ENCODE results near the gene C12orf56.
"Not testable (repeated sequence)": the region's sequence is repeated elsewhere in the genome, so short reads cannot be mapped to it uniquely, and the experiment has no call there.

Gene C12orf56

DNA sequence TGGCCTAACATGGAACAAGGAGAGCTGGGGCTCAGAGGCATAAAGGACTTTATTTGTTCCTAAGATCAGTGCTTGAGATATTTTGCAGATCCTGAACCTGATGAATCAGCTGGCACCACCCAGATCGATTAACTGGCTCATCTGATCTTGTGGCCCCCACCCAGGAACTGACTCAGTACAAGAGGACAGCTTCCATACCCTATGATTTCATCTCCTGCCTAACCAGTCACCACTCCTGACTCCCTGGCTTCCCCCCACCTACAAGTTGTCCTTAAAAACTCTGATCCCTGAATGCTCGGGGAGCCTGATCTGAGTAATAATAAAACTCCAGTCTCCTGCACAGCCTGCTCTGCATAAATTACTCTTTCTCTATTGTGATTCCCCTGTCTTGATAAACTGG is 5.1 kb downstream of the C12orf56 start:
- DNase-seq (ENCODE audit: low read depth) = no peak

DNA sequence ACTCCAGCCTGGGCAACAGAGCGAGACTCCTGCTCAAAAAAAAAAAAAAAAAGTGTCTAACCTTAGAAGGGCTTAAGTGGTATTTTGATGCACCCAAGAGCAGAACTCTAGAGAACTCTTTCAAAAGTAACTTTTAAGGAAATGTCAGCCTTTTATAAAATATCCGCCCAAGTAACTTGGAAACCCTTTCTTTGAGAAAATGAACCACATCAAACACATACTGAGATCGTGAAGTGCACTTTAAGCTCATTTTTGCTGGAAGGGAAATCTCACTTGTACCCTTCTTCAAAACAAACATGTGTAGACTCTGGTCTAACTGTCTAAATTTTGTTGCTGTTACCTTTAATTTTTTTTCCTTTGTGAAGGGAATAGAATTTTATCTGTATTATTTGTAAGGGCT is 5.5 kb downstream of the C12orf56 start:
- no peak for DNase-seq (ENCODE audit: low read depth)

DNA sequence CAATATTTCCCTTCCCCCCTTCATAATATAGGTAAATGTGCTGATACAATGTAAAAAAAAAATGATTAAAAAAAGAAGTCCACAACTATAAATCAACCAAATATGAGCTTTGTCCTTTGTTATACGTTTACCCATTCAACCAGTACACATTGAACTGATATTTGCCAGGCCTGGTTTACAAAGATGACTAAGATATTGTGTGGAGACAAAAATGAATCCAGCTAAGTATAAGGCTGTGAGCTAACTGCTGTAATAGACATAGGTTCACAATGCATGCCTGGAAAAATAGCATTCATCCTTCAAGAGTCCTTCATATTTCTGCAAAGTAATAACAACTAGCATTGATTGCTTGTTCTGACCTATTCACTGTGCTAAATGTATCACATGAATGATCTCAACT is 6.9 kb downstream of the C12orf56 start:
- no peak for DNase-seq (ENCODE audit: low read depth)

DNA sequence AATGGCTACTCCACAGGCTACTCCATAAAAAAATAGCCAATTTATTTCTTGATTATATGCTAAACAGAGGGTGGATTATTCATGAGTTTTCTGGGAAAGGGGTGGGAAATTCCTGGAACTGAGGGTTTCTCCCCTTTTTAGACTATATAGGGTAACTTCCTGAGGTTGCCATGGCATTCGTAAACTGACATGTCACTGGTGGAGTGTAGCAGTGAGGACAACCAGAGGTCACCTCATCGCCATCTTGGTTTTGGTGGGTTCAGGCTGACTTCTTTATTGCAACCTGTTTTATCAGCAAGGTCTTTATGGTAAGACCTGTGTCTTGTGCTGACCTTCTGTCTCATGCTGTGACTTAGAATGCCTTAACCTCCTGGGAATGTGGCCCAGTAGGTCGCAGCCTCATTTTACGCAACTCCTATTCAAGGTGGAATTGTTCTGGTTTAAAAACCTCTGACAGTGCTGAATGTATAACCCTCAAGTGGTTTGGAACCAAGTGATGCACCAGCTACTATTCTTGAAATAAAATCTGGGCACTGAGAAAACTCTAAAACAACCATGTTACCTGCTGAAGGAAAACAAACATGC is 27.7 kb downstream of the C12orf56 start:
- no peak for DNase-seq (ENCODE audit: low read depth)

DNA sequence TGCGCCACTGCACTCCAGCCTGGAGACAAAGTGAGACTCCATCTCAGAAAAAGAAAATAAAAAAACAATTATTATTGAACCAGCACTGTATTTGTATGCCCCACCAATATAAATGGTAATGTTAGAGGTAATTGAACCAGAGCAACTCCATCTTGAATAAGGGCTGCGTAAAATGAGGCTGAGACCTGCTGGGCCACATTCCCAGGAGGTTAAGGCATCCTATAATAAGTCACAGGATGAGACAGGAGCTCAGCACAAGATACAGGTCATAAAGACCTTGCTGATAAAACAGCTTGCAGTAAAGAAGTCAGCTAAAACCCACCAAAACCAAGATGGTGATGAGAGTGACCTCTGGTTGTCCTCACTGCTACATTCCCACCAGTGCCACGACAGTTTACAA is 29.4 kb downstream of the C12orf56 start:
- DNase-seq (ENCODE audit: low read depth) = not testable (repeated sequence)

DNA sequence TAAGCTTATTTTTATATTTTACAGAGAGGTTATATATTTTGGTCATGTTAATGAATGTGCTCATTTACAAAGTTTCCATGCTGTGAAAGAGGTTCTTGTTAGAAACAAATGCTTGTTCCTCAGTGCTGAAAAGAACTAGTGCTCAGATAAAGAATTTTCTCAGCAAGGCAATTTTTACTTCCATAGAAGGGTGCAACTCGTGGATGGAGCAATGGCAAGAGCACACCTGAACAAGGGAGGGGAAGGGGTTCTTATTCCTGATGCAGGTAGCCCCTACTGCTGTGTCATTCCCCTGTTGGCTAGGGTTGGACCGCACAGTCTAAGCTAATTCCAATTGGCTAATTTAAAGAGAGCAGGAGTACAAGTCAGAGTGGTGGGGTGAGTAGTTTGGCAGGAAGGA is 34.3 kb downstream of the C12orf56 start:
- DNase-seq (ENCODE audit: low read depth) = not testable (repeated sequence)

DNA sequence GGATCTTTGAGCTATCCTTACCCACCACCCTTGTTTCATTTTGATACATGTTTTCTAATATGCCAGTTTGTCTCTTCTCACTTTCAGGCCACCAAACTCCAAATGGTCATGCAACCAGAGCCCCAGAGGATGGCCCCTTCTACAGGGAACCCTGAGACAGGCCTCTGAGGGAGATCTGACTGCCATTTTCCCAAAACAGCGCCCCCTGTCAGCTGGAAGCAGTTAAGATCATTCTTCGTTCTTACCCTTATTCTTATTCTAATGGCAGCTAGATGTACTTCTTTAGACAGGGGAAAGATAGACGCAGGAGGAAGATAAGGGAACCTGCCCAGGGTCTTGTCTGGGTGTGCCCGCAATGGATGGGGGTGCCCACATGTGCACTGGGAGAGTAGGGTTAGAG is 38.4 kb downstream of the C12orf56 start:
- DNase-seq (ENCODE audit: low read depth) = no peak

DNA sequence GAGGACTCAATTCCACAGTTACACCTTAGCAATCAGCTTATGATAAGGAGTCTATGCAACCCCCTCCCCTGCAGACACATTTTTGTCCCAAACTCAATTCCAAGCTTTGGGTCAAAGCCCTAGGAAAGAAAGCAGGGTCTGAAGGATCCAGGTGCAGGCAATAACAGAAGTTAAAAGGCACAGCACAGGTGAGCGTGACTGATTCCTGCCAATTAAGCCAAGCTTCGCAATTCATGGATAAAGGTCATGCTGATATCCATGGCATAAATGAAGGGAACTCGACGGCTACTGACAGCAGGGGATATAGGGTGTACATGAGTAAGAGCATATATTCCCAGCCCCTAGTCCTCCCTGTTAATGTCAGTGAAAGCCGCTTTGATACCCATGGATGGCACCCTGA is 39.3 kb downstream of the C12orf56 start:
- no peak for DNase-seq (ENCODE audit: low read depth)

DNA sequence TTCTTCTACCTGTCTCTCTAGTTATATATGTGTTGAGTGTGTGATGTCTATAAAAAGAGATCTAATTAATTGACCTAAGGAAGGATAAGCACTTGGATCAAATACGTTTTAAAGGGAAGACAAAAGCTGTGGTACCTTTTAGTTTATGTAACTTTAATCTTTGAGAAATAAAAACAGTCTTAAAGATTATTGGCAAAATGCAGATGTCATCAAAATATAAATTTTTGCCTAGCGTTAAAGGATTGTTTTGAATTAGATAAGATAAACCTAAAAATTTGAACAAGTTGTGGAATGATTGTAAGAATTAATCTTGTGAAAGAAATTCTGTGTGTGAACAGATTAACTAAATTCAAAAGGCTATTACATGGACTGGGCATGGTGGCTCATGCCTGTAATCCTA is 42.9 kb downstream of the C12orf56 start:
- no peak for DNase-seq (ENCODE audit: low read depth)

DNA sequence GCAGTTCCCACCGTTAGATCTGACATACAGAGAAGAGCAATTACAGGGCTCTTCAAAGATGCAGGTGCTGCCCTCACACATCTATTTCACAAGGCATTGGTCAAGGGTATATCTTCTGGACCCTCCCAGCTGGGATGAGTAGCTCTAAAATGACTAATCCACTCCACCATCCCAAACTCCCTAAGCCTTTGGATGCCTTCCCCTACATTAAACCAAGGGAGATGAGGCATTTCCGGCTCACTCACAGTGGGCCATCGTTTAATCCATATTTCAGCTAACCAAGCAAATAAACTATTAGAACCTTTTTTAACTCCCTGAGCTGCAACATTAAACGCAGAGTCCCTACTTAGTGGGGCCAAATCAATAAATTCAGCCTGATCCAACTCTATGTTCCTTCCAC is 45.9 kb downstream of the C12orf56 start:
- DNase-seq (ENCODE audit: low read depth) = not testable (repeated sequence)

DNA sequence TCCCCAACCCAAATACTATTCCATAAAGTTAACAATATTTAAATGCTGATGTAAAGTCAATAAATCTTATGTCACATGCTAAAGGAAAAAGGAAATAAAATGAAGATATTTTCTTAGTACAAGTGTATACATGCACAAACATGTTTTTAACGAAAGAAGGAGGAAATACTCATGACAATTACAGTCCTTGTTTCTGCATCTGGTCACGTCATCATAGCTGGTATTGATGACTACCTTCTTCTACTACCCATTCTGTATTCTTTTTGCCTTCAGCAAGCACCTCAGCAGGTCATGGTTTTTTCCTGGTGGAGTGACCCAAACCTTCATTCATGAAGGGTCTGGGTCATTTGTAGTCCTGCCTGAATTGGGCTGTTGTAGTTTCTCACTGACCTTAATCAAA is 50.0 kb downstream of the C12orf56 start:
- DNase-seq (ENCODE audit: low read depth) = not testable (repeated sequence)

DNA sequence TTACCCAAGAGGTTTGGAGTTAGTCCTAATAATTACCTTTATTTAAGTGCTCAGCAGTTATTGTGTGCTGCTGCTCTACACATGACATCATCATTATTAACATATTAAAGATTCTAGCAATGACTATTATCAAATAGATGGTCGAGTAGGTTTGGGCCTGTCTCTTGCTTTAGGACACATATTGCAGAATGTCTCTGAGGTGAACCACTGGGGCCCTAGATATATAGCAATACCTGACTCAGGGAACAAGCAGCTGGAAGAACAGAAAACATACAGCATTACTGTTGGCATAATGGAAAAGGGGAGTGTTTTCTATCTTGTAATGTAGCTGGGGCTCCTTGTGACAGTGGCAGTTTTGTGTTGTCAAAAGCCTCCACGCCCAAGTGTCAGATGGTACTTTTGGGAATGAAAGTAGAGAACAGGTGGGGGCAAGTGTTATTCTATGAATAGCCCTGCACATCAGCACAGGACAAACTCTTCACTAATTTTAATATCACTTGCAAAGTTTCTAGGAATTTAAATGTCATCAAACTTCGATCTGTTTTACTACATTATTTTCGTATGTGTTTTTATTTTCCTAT is 54.6 kb downstream of the C12orf56 start:
- DNase-seq (ENCODE audit: low read depth) = no peak

DNA sequence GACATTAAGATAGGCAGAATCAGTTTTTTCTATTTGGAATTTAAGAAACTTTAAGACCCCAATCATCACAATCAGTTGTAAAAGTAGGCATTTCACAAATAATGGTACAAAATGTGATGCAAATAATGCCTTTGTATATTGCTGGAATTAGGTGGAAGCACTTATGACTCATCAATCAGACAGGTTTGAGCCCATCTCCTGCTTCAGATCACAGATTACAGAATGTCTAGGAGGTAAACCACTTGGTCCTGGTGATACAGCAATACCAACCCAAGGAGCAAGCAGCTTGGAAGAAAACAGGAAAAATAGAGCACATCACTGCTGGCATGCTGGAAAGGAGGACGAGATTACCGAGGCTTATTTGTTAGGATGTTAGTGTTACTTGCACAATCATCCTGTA is 57.6 kb downstream of the C12orf56 start:
- DNase-seq (ENCODE audit: low read depth) = no peak

DNA sequence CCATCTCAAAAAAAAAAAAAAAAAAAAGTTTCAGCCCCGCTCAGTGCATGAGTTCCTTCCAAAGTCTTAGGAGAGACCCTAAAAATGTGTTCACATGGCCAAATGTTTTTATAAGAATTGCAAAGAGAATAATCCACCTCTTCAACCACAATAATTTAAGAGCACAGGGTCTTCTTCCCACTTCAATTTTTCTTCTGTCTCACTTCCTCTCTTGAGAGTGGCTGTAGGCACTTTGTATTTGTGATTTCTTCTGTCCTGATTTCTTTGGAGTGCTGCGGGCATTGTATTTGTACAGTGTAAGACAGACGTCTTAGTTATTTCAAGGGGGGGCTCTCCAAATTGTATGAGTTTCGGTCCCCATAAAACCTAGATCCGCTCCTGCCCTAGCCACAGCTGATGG is 58.3 kb downstream of the C12orf56 start:
- DNase-seq (ENCODE audit: low read depth) = no peak

DNA sequence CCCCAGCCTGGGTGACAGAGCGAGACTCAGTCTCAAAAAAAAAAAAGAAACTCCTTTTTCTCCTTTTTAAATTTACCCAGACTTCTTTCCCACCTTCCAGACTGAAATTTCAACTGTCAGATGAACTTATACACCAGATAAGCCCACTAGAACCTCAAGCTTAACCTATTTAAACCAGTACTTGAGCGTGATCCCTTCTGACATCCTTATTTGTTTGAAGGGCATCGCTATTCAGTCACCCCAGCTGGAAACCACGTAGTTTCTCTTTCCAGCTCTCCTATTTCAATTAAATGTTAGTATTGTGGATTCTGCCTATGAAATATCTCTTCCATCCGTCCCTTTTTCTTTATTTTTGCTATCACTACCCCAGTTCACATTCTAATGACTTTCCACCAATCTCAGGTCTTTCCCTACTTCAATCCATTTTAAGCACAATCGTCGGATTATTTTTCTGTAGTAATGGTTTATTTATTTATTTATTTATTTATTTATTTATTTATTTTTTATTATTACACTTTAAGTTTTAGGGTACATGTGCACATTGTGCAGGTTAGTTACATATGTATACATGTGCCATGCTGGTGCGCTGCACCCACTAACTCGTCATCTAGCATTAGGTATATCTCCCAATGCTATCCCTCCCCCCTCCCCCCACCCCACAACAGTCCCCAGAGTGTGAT is 61.4 kb downstream of the C12orf56 start:
- DNase-seq (ENCODE audit: low read depth) = not testable (repeated sequence)

DNA sequence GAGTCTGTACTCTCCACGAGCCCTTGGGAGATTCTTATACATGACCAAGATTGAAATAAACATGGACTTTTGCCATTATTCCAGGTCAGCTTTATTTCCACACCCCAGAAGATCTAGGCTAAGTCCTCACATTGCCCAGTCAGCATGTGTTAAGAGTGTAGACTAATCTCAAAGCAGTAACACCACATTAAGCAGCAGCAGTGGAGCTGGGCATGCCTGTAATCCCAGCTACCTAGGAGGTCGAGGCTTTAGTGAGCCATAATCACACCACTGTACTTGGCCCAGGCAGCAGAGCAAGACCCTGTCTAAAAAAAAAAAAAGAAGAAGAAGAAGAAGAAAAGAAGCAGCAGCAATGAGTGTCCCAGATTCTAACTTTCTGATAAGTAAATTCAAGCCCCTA is 65.5 kb downstream of the C12orf56 start:
- DNase-seq (ENCODE audit: low read depth) = no peak

DNA sequence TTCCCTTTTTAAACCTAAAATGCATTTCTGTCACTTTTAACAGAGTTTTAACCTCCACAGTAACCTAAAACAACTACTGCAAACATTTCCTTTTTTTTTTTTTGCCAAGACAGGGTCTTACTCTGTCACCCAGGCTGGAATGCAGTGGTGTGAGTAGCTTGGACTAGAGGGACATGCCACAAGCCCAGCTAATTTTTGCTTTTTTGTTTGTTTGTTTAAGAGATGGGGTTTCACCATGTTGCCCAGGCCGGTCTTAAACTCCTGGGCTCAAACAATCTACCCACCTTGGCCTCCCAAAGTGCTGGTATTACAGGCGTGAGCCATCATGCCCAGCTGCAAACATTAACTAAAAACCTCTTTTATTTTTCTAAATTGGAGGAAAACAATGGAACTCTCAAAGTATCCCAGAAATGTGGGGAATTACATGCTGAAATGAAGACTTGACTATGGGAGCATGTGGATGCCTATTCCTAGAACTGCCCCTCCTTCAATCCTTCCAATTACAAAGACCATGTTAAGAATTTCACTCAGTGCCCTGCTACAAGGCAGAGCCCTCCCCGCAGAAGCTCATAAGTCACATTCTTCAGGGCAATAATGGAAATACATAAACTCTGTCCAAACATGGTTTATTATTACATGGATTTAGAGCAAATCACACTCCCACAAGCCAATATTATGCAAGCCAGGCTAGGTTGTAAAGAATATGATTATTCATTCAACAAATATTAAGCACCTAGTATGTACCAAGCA is 66.9 kb downstream of the C12orf56 start:
- no peak for DNase-seq (ENCODE audit: low read depth)

DNA sequence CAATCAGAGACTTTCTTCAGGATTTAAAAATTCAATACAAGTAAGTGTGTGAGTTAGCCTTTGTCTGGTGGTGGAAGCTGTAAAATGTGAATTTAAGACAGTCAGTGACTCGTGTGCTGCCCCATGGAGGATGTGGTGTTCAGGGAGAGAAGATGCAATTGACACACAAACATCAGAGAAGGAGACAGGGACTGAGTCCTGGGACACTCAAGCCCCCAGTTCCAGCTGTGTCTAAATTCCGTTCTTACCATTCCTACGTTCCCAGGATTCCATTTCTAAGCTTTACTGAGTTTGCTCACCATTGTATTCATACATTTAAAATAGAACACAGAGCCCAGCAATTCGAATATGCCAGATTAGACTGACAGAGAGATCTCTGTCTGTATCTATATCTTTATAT is 67.6 kb downstream of the C12orf56 start:
- DNase-seq (ENCODE audit: low read depth) = no peak

DNA sequence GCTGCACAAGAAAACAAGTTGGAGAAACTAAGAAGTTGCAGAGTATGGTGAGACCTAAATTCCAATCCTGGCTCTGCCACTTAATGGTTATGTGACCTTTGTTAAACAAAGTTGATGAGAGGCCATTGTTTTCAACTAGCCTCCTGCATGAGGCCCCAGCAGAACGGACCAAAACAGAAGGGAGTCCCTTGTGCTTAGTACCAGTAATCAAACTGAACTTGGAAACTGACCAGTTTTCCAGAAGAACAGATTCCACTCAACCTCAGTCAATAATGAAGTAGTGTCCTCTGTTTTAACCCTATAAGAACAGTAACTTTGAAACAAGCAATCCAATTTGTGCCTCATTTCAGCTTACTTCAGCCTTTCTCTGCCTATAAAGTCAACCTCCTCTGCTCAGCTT is 69.9 kb downstream of the C12orf56 start:
- DNase-seq (ENCODE audit: low read depth) = no peak

DNA sequence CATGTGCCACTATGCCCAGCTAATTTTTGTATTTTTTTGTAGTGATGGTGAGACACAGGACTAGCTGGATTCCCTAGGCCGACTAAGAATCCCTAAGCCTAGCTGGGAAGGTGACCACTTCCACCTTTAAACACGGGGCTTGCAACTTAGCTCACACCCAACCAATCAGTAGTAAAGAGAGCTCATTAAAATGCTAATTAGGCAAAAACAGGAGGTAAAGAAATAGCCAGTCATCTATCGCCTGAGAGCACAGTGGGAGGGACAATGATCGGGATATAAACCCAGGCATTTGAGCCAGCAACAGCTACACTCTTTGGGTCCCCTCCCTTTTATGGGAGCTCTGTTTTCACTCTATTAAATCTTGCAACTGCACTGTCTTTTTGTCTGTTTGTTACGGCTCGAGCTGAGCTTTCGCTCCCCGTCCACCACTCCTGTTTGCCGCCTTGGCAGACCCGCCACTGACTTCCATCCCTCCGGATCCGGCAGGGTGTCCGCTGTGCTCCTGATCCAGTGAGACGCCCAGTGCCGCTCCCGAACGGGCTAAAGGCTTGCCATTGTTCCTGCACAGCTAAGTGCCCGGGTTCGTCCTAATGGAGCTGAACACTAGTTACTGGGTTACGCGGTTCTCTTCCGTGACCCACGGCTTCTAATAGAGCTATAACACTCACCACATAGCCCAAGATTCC is 70.9 kb downstream of the C12orf56 start:
- DNase-seq (ENCODE audit: low read depth) = not testable (repeated sequence)

DNA sequence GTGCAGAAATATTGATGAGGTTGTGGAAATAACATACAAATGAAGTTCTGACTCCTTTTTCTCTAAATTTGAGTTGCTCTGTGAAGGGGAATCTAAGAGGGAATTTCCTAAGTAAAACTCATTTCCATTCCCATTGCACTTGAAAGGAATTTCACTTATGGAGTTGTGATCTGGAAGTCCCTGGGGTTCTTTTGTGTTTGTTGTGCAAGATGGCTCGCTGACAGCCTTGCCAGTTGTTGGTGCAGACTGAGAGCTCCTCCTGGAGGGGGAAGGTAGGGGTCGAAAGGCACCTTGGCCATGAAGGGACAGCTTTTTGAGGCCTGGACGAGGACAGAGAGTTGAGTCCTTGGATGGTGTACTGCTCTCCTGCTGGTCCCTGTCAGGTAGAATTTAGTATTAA is 72.0 kb downstream of the C12orf56 start:
- DNase-seq (ENCODE audit: low read depth) = no peak

DNA sequence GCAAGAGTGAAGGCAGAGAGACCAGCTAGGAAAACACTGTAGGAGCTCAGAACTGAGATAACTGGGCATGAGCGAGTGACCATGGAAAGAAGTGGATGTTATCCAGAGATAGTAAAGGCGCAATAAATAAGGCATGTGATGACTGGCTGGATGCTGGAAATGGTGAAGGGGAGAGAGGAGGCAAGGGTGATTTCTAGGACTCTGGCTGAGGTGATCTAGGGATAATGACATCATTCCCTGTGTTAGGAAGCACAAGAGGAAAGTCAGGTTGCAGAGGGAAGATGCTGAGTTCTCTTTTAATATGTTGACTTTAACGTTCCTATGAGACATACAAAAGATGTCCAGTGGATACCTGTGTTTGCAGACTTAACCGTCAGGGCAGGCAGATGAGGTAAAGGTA is 78.7 kb downstream of the C12orf56 start:
- DNase-seq (ENCODE audit: low read depth) = no peak

DNA sequence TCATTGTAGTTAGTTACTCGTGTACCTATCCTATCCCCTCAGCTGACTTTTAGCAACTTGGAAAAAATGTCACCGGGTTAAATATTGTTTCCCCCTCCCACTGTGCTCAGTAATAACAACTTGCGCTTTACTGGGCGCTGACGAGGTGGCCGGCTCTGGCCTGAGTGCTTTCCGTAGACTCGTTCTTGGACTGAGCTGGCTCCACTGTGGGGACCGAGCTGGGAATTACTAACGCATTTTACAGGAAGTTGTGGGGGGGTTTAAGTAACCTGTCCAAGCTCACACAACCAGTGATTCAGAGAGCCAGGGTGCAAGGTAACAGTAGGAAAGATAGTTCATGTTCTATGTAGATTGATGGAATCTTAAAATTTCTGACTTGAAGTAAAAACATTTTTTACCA is 86.0 kb downstream of the C12orf56 start:
- DNase-seq (ENCODE audit: low read depth) = no peak
